ENCODE data around the gene SH3RF2.
A peak's percentile ranks its signal among the peaks of the same experiment; 100 is the strongest.
"Not testable (repeated sequence)": the region's sequence is repeated elsewhere in the genome, so short reads cannot be mapped to it uniquely, and the experiment has no call there.

Gene SH3RF2

DNA sequence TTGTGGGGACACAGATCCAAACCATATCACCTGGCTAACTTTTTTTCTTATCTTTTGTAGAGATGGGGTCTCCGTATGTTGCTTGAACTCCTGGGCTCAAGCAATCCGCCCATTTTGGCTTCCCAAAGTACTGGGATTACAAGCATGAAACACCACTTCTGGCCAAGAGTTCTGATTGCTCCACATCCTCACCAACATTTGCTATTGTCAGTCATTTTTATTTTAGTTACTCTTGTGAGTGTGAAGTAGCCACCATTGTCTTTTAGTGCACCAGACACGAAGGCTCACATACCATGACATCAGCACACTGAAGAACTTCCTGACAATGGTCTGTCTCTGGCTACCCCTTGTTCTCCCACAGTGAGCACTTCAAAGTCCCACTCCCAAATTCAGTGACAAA is 151.7 kb downstream of the SH3RF2 start:
- DNase-seq: no peak

DNA sequence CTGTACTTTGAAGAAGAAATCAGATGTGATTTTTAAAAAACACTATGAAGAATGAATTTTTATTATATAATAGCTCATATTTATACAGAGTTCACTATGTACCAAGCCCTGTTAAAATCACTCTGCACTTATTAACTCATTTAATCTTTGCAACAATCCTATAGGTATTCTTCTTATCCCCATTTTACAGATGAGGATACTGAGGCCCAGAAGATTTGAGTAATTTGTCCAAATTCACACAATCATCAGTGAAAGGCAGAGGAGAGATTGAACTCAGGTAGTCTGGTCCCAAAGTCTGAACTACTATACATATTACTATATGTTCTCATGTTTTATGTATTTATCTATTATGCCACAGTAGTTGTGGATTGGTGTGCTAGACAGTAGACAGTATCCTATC is 152.9 kb downstream of the SH3RF2 start:
- DNase-seq: no peak

DNA sequence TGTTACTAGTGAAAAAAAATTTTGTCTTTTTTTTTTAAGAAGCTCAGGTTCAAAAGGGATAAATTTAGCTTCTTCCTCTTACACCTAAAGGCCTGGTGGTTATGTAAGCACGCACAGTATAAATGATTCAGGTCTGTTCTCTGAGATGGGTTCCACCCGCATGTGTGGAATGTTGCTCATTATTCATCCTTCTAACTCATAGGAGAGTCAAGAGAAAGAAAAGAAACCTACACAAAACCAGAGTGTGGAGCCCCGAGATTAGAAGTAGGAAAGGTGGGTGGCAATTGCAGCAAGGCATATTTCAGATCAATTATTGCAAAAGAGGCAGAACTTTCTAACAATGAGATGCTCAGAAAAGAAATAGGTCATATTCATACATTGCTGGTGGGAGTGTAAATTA is 155.5 kb downstream of the SH3RF2 start:
- DNase-seq: no peak

DNA sequence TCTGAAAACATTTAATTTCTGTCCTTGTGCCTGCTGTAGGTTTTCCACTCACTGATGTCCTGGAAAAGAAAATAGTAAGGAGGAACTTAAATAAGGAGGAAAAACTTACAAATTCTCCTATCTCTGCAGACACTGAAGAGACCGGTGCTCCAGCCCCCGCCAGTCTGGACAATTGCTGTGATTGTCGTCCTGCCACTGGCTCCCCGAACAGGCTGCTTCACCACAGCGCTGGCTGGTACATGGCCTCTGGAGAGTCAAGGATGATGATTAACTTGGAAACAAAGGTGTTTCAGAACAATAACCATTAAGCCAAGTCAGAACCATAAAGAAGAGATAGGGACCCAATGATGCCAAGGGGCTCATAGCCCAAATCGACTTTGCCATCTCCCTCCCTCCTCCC is 161.7 kb downstream of the SH3RF2 start:
- DNase-seq: no peak

DNA sequence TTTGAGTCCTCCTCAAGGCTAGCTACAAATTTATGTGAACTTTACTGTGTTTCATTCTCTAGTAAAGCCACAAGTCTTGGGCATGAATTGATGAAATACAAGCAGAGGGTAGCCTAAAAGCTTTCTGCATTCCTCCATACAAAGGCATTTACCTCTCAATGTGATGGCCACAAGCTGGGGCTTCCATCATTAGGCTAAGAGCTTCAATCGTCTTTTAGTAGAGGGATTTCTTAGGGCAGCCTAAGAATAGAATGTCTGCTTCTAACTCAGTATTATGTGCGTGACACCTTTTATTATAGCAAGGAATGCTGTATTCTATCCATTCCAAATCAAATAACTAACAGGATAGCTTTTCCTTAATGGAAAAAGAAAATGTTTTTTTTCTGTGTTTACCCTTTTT is 165.3 kb downstream of the SH3RF2 start:
- DNase-seq: no peak

DNA sequence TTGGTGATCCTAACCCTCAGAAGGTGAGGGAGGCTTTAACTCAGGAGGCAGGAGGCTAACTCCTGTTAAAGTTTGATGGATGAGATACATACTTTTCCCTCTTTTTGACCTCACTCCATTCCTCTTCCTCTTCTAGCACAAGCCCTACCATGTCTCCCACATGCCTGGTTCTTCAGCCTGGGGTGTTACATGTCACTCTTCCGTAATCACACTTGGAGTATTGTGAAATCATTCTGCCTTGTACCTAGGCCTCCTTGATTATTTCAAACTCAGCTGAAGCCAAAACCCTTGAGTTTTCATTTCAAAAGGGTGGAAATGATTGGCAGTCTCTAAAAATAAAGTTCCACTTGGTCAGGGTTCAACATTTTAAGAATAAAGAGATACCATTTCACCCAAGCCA is 167.2 kb downstream of the SH3RF2 start:
- DNase-seq: no peak

DNA sequence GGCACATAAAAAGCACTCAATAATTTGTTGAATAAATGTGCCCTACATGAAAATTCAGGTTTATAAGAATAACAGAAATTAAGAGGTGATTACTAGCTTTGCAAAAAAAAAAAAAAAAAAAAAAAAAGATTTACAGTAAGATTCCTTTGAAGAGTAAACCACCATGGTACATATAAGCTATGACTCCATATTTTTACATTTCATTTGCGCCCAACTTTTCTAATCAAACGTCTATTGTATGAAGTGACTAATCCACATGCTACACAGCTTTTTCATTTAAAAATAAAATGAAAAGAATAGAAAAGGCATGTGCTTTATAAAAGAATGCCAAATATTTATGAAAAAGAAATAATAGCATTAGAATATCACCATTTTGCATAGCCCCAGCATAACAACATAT is 169.1 kb downstream of the SH3RF2 start, which contains the start of gene PLAC8L1:
Gene PLAC8L1, minus strand, starts transcription at position 101 of the 400 bp plus-strand sequence. CDS start 1,266 bp downstream, outside the sequence.
- no peak for DNase-seq

DNA sequence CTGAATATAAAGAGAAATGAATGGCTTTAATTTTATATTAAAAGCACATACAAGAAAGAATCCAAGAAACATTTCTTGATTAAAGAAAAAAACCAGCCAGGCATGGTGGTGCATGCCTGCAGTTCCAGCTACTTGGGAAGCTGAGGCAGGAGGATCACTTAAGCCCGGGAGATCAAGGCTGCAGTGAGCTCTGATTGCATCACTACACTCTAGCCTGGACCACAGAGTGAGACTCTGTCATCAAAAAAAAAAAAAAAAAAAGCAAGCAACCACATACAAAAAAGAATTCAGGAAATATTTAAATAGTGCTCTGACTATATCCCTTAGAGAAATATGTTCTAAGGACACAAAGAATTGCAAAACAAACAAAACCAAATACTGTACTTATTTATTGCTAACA is 171.5 kb downstream of the SH3RF2 start:
- DNase-seq: no peak

DNA sequence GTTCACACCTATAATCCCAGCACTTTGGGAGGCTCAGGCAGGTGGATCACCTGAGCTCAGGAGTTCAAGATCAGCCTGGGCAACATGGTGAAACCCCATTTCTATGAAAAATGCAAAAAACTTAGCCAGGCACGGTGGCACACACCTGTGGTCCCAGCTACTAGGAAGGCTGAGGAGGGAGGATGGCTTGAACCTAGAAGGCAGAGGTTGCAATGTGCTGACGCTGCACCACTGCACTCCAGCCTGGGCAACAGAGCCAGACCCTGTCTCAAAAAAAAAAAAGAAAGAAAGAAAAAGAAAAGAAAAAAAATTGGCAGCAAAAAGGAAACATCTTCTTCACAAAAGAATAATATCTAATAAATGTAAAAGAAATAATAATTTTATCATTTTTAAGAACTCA is 172.5 kb downstream of the SH3RF2 start:
- not testable (repeated sequence) for DNase-seq

DNA sequence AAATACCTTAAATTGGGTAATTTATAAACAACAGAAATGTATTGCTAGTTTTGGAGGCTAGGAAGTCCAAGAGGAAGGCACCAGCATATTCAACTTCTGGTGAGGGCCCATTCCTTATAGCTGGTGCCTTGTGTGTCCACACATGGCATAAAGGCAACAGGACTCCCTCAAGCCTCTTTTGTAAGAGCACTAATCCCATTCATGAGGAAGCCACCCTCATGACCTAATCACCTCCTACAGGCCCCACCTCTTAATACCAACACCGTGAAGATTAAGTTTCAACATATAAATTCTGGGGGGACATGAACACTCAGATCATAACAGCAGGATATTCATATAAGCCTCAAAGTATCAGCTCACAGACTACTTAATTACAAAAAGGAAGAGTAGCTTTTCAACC is 173.0 kb downstream of the SH3RF2 start:
- DNase-seq: no peak

DNA sequence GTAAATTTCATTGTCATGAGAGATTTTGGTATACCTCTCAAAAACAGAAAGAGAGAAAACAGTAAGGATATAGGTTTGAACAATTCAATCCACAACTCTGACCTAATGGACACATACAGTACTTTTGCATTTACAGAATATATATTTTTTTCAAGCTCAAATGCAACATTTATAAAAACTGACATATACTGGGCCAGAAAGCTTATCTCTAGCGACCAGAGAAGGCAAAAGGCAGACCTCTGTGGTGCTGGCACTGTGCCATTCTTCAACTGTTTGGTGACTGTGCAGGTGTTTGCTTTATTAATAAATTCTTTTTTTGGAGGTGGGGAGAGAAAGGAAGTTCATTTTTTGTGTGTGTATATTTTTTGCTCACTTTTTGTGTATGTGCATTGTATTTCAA is 175.0 kb downstream of the SH3RF2 start:
- DNase-seq: peak; percentile 72

DNA sequence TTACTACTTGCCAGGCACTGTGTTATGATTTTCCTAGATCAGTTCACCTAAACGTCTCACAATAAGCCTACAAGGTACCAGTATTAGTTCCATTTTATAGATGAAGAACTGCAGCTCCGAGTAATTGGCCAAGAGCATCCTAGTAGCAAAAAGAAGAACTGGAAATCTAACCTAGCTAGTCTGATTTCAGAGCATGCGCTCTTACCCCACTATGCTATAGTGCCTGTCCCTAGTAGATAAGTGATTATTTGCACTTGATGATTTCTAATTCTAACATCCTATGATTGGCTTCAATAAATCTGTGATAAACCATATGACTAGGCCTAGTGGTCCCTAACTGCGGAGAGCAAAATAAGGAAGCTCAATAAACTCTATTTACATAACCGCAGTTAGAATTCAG is 176.1 kb downstream of the SH3RF2 start:
- no peak for DNase-seq
